Measurements from ENCODE around the gene UROS.

- TF ChIP-seq CTCF (IDR thresholded peaks at IDR 0.05; ENCODE audit: low read depth, low read length): no peak
- TF ChIP-seq EZH2phosphoT487 (IDR thresholded peaks at IDR 0.05; ENCODE audit: low read depth): no peak
Observed at GRCh38 chr10:125770844-125771243, 52.2 kb downstream of the UROS start.

Data from OCI-LY3 (cell line).